Glutamatergic neuron (in vitro differentiated cells): ENCODE measurements around the gene NECTIN4. TPM values are rescaled to one million over a fixed set of nuclear protein-coding genes. Genes with fewer than 3 reads are reported as not detected.
"Not testable (repeated sequence)": the region's sequence is repeated elsewhere in the genome, so short reads cannot be mapped to it uniquely, and the experiment has no call there.

ENCODE experiments used
- DNase-seq: peaks from one replicate; pipeline ENCODE4 v3.0.0; 2022
- H3K27ac Mint-ChIP-seq: one replicate; pipeline ENCODE4 v1.8.0; 2020; ENCODE audit warnings: mild to moderate bottlenecking, mixed read lengths, inconsistent platforms; ENCODE audit not compliant: unreplicated experiment
- H3K27me3 Mint-ChIP-seq: one replicate; pipeline ENCODE4 v1.8.0; 2020; ENCODE audit warnings: mild to moderate bottlenecking, moderate library complexity, mixed read lengths, inconsistent platforms; ENCODE audit not compliant: unreplicated experiment
- H3K36me3 Mint-ChIP-seq: one replicate; pipeline ENCODE4 v1.8.0; 2020; ENCODE audit warnings: mild to moderate bottlenecking, mixed read lengths, inconsistent platforms; ENCODE audit not compliant: unreplicated experiment
- H3K4me1 Mint-ChIP-seq: one replicate; pipeline ENCODE4 v1.8.0; 2020; ENCODE audit warnings: mild to moderate bottlenecking, low read depth, mixed read lengths, inconsistent platforms; ENCODE audit not compliant: unreplicated experiment
- H3K4me3 Mint-ChIP-seq: one replicate; pipeline ENCODE4 v1.8.0; 2020; ENCODE audit warnings: mild to moderate bottlenecking, mixed read lengths, inconsistent platforms; ENCODE audit not compliant: unreplicated experiment
- H3K9me3 Mint-ChIP-seq: one replicate; pipeline ENCODE4 v1.8.0; 2020; ENCODE audit warnings: mild to moderate bottlenecking, moderate library complexity, mixed read lengths, inconsistent platforms; ENCODE audit not compliant: unreplicated experiment
- total RNA-seq: library from RNA; stranded (reverse); fragmentation: NEBNext Ultra II Directional; extraction: Animal tissue kit (Norgen Biotek cat#: 25700); gene quantifications from one replicate; pipeline ENCODE4 v1.2.1, GENCODE V29; 2021; ENCODE audit not compliant: unreplicated experiment
- TF ChIP-seq, protein P1 (sequence below): fragments of 200-600 bp; sonication (generic); IDR thresholded peaks from one replicate; pipeline ENCODE4 v1.5.0; 2021; ENCODE audit not compliant: partially characterized antibody, unreplicated experiment

NECTIN4 gene
- total RNA-seq, 1 donor from 2014 or later: 0.39 TPM

DNA sequence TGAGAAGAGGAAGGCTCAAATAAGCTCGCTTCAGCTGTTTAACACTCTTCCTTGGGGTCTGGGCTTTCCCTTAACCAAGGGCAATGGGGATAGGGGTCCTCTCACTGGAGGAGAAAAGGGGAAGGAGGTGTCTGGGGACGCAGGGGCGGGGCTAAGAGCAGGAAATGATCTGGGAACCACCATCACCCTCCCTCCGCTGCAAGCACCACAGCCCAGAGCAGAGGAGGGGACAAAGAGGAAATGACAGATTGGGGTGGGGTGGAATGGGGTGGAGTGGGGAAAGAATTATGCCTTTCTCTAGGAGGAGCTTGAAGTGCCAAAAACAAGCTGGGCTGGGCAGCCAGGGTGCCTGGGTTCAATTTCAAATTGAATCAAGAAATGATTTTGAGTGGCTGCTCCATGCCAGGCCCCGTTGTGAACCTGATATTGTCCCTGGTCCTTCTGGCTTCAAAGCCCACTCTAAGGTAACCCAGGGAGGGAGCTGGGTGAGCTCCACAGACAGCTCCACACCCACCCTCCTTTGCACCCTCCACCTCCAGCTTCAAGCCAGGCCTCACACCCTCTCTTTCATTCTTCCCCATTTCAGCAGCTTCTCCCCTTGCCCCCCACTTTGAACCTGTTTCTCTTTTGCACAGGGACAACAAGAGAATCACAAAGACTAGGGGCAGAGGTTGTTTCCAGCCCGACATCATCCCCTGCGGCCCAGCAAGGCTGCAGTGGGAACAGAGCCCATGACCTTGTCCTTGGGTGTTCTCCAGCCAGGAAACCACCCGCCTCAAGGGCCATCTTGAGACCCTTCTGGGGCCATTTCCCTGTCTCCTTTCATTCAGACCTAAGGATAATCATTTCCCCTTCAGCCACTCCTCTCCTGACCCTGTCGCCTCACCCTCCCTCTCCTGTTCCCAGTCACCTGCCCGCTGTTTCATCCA lies 20.8 kb downstream of the NECTIN4 start:
- TF ChIP-seq, protein P1, sequence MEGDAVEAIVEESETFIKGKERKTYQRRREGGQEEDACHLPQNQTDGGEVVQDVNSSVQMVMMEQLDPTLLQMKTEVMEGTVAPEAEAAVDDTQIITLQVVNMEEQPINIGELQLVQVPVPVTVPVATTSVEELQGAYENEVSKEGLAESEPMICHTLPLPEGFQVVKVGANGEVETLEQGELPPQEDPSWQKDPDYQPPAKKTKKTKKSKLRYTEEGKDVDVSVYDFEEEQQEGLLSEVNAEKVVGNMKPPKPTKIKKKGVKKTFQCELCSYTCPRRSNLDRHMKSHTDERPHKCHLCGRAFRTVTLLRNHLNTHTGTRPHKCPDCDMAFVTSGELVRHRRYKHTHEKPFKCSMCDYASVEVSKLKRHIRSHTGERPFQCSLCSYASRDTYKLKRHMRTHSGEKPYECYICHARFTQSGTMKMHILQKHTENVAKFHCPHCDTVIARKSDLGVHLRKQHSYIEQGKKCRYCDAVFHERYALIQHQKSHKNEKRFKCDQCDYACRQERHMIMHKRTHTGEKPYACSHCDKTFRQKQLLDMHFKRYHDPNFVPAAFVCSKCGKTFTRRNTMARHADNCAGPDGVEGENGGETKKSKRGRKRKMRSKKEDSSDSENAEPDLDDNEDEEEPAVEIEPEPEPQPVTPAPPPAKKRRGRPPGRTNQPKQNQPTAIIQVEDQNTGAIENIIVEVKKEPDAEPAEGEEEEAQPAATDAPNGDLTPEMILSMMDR: no peak
- Mint-ChIP-seq H3K27ac (no peak overlapping the region), H3K27me3 (peaks cover 13% of the 10 kb centered on the region), H3K4me1 (peaks cover 2% of the 10 kb centered on the region), H3K36me3 (peaks cover 6% of the 10 kb centered on the region), H3K4me3 (no peak overlapping the region), H3K9me3 (peaks cover 2% of the 10 kb centered on the region)
- DNase-seq: no peak

DNA sequence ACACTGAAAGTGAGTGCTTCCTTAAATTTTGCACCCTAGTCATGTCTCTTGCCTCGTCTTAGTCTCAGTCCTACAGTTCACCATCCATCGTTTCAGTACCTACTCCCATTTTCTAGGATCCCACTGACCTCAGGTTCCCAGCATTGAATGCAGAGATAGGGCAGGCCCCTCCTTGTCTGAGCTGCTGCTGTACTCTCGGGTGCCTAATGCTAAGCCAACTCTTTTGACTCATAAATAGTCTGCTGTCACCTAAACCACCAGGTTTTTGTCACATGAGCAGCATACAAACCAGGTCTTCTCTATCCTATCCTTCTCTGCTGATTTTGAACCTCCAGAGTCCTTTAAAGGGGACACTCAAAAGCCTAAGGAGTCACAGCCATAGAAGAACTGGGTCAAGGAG lies 22.7 kb downstream of the NECTIN4 start:
- H3K4me3 Mint-ChIP-seq: no peak overlapping the region
- DNase-seq: no peak
- H3K36me3 Mint-ChIP-seq: peaks cover 6% of the 10 kb centered on the region
- H3K4me1 Mint-ChIP-seq: peaks cover 2% of the 10 kb centered on the region
- peaks cover 8% of the 10 kb centered on the region for H3K27me3 Mint-ChIP-seq
- H3K27ac Mint-ChIP-seq: no peak overlapping the region
- no peaks in the 10 kb centered on the region for H3K9me3 Mint-ChIP-seq
- TF ChIP-seq, protein P1: no peak

DNA sequence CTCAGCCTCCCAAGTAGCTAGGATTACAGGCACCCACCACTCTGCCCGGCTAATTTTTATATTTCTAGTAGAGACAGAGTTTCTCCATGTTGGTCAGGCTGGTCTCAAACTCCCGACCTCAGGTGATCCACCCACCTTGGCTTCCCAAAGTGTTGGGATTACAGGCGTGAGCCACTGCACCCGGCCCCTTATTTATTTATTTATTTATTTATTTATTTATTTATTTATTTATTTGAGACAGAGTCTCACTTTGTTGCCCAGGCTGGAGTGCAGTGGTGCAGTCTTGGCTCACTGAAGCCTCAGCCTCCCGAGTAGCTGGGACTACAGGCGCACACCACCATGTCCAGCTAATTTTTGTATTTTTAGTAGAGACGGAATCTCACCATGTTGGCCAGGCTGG lies 23.7 kb downstream of the NECTIN4 start:
- H3K4me1 Mint-ChIP-seq, H3K4me3 Mint-ChIP-seq, DNase-seq, H3K36me3 Mint-ChIP-seq, H3K27me3 Mint-ChIP-seq, H3K27ac Mint-ChIP-seq, H3K9me3 Mint-ChIP-seq: not testable (repeated sequence)

DNA sequence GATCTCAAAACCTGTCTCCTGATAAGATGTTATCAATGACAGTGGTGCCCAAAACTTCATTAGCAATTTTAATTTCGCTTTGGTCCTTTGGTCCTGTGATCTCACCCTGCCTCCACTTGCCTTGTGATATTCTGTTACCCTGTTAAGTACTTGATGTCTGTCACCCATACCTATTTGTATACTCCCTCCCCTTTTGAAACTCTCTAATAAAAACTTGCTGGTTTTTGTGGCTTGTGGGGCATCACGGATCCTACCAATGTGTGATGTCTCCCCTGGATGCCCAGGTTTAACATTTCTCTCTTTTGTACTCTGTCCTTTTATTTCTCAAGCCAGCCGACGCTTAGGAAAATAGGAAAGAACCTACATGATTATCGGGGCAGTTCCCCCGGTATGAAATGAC lies 25.4 kb downstream of the NECTIN4 start:
- H3K4me3 Mint-ChIP-seq, DNase-seq, H3K27me3 Mint-ChIP-seq, H3K9me3 Mint-ChIP-seq, H3K4me1 Mint-ChIP-seq, H3K36me3 Mint-ChIP-seq, H3K27ac Mint-ChIP-seq: not testable (repeated sequence)

DNA sequence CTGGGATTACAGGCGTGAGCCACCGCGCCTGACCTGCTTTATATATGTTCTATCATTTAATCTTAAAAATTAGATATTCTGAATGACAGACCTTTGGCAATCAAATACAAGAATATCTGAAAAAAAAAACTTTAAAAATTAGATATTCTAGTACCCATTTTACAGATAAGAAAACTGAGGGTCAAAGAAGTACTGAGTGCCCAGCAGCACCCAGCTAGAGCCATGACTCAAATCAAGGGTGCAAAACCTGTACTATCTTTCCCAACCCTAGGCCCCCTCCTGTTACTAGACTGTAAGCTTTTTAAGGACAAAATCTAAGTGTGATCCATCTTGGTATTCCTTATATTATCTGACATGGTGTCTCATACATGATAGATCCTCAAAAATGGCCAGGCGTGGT lies 27.9 kb downstream of the NECTIN4 start:
- Mint-ChIP-seq H3K4me3 (no peak overlapping the region), H3K27me3 (no peaks in the 10 kb centered on the region), H3K27ac (no peak overlapping the region), H3K9me3 (no peaks in the 10 kb centered on the region), H3K4me1 (peaks cover 2% of the 10 kb centered on the region), H3K36me3 (no peaks in the 10 kb centered on the region)
- TF ChIP-seq, protein P1: no peak
- no peak for DNase-seq

DNA sequence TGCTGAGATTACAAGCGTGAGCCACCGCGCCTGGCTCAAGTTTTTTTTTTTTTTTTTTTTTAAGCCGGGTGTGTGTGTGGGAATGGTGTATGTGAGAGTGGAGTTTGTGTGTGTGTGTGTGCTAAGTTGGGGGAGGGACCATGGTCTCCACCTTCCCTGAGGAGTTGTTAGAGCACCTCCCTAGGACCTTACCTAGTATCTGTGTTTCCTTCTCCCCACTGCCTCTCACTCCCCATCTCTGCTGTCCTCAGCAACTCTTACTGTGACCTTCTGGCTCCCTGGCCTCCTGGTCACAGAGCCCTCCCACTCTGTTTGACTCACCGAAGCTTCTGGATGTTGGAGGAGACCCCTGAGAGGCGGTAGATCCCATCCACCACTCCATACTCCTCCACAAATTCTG lies 30.1 kb downstream of the NECTIN4 start:
- H3K27me3 Mint-ChIP-seq: no peaks in the 10 kb centered on the region
- H3K9me3 Mint-ChIP-seq: no peaks in the 10 kb centered on the region
- TF ChIP-seq, protein P1: no peak
- DNase-seq: no peak
- H3K4me3 Mint-ChIP-seq: no peak overlapping the region
- H3K4me1 Mint-ChIP-seq: peaks cover 2% of the 10 kb centered on the region
- H3K27ac Mint-ChIP-seq: no peak overlapping the region
- no peaks in the 10 kb centered on the region for H3K36me3 Mint-ChIP-seq
